Tibial nerve (tissue), 4 donors: ENCODE results near the gene RSPH9. TPM values are rescaled to one million over a fixed set of nuclear protein-coding genes. Genes with fewer than 3 reads are reported as not detected.
A peak's percentile ranks its signal among the peaks of the same experiment; 100 is the strongest.

Experiments used
- DNase-seq, 2 donors: peaks; one replicate each; pipeline ENCODE4 v3.0.0-alpha.2; 2019; ENCODE audit warnings: low spot score in 2 of 2
- H3K27ac ChIP-seq, 4 donors: fragments of 200-600 bp; sonication (generic) in 3 of 4; one replicate each; pipeline ENCODE4 v1.5.1; 2017 to 2019; ENCODE audit warnings: mild to moderate bottlenecking in 1 of 4
- H3K27me3 ChIP-seq, 2 donors: fragments of 200-600 bp; sonication (generic) in 1 of 2; one replicate each; pipeline versions ENCODE4 v1.5.1 to v1.6.0; 2017 to 2019
- H3K36me3 ChIP-seq, 3 donors: fragments of 200-600 bp; sonication (generic); one replicate each; pipeline ENCODE4 v1.5.1; 2018 to 2019
- H3K4me1 ChIP-seq, 4 donors: fragments of 200-600 bp; sonication (generic) in 3 of 4; one replicate each; pipeline ENCODE4 v1.5.1; 2017 to 2019
- H3K4me3 ChIP-seq, 4 donors: fragments of 200-600 bp; sonication (generic) in 3 of 4; one replicate each; pipeline ENCODE4 v1.5.1; 2017 to 2019; ENCODE audit warnings: mild to moderate bottlenecking in 1 of 4, moderate library complexity in 1 of 4
- H3K9me3 ChIP-seq, 4 donors: fragments of 200-600 bp; sonication (generic) in 3 of 4; one replicate each; pipeline ENCODE4 v1.5.1; 2017 to 2019
- CTCF ChIP-seq, 5 experiments: fragments of 200-600 bp in 3 of 5; fragments of 450-650 bp in 2 of 5; sonication (generic) in 3 of 5; IDR thresholded peaks; one replicate each; pipeline ENCODE4 v1.5.1; 2016 to 2019; ENCODE audit warnings: antibody characterized with exemption in 5 of 5, mild to moderate bottlenecking in 3 of 5, moderate library complexity in 2 of 5
- EP300 ChIP-seq, 2 donors: sonication (generic); formaldehyde crosslinking; IDR thresholded peaks; one replicate each; pipeline ENCODE4 v1.6.1; 2017; ENCODE audit warnings: antibody characterized with exemption in 2 of 2, mild to moderate bottlenecking in 1 of 2
- POLR2A ChIP-seq, 2 donors: fragments of 450-650 bp; IDR thresholded peaks; one replicate each; pipeline ENCODE4 v1.6.1; 2017; ENCODE audit warnings: antibody characterized with exemption in 2 of 2, mild to moderate bottlenecking in 2 of 2, moderate library complexity in 2 of 2
- WGBS, 2 donors: methylation state at CpG; one replicate each; pipeline ENCODE4 v1.1.5; 2018; 5-methylcytosine and 5-hydroxymethylcytosine counted together
- total RNA-seq, 4 donors: library from RNA; depleted of rRNA; stranded (reverse); fragments of >200 nt; gene quantifications; one replicate each; pipeline ENCODE4 v1.1.0, GENCODE V29; 2016

The RSPH9 gene
- total RNA-seq, 4 donors from 2014 or later: 0.30 to 0.66 (median 0.63) TPM; not detected in 1

- TF ChIP-seq EP300 (IDR thresholded peaks at IDR 0.05) (no peak), POLR2A (IDR thresholded peaks at IDR 0.05) (no peak), CTCF (IDR thresholded peaks at IDR 0.05) (no peak)
- no peak overlapping the region for H3K27ac ChIP-seq
- H3K27me3 ChIP-seq: no peaks in the 10 kb centered on the region
- H3K4me1 ChIP-seq: peaks cover 0 to 71% (median 28%) of the 10 kb centered on the region in 4 donors
- no peak for DNase-seq
- no peak overlapping the region for H3K4me3 ChIP-seq
- 83 to 85% methylated on average over 7 of the region's 7 CpGs for WGBS, 2 donors
- H3K36me3 ChIP-seq: no peaks in the 10 kb centered on the region
- H3K9me3 ChIP-seq: no peaks in the 10 kb centered on the region
Observed at GRCh38 chr6:43707269-43707668, 62.4 kb downstream of the RSPH9 start.

- Histone ChIP-seq H3K27me3 (no peaks in the 10 kb centered on the region), H3K9me3 (no peaks in the 10 kb centered on the region), H3K27ac (no peak overlapping the region), H3K4me1 (peaks cover 0 to 66% (median 26%) of the 10 kb centered on the region in 4 donors), H3K36me3 (no peaks in the 10 kb centered on the region), H3K4me3 (no peak overlapping the region)
- WGBS, 2 donors: 50% methylated on average over 1 of the region's 1 CpG
- no peak for TF ChIP-seq CTCF (IDR thresholded peaks at IDR 0.05)
- TF ChIP-seq POLR2A (IDR thresholded peaks at IDR 0.05): no peak
- no peak for TF ChIP-seq EP300 (IDR thresholded peaks at IDR 0.05)
- DNase-seq: no peak
Observed at GRCh38 chr6:43707767-43708166, 62.9 kb downstream of the RSPH9 start.

- Histone ChIP-seq H3K4me3 (no peak overlapping the region), H3K27me3 (no peaks in the 10 kb centered on the region), H3K36me3 (no peaks in the 10 kb centered on the region), H3K4me1 (peaks cover 0 to 57% (median 19%) of the 10 kb centered on the region in 4 donors), H3K27ac (peak overlapping the region; percentile 25 to 78 (median 64)), H3K9me3 (no peaks in the 10 kb centered on the region)
- 37 to 40% methylated on average over 5 of the region's 5 CpGs for WGBS, 2 donors
- peak in 1 of 2 donors; percentile 59 for DNase-seq
- TF ChIP-seq EP300 (IDR thresholded peaks at IDR 0.05) (peak; percentile 39 to 89), CTCF (IDR thresholded peaks at IDR 0.05) (no peak), POLR2A (IDR thresholded peaks at IDR 0.05) (no peak)
Observed at GRCh38 chr6:43708860-43709653, 64.2 kb downstream of the RSPH9 start.

GRCh38 chr6:43709654-43710303, 64.9 kb downstream of the RSPH9 start:
- Histone ChIP-seq H3K9me3 (no peaks in the 10 kb centered on the region), H3K36me3 (no peaks in the 10 kb centered on the region), H3K27me3 (no peaks in the 10 kb centered on the region), H3K4me1 (peaks cover 0 to 60% (median 22%) of the 10 kb centered on the region in 4 donors), H3K27ac (peak overlapping the region; percentile 25 to 78 (median 64)), H3K4me3 (no peak overlapping the region)
- 77 to 83% methylated on average over 7 of the region's 7 CpGs for WGBS, 2 donors
- TF ChIP-seq EP300 (IDR thresholded peaks at IDR 0.05): no peak
- no peak for TF ChIP-seq POLR2A (IDR thresholded peaks at IDR 0.05)
- no peak for TF ChIP-seq CTCF (IDR thresholded peaks at IDR 0.05)
- DNase-seq: no peak

- H3K4me3 ChIP-seq: no peak overlapping the region
- no peaks in the 10 kb centered on the region for H3K36me3 ChIP-seq
- no peak for DNase-seq
- peaks cover 0 to 60% (median 23%) of the 10 kb centered on the region in 4 donors for H3K4me1 ChIP-seq
- H3K27me3 ChIP-seq: no peaks in the 10 kb centered on the region
- peak overlapping the region in 1 of 4 donors; percentile 35 for H3K27ac ChIP-seq
- H3K9me3 ChIP-seq: no peaks in the 10 kb centered on the region
- 74 to 86% methylated on average over 4 of the region's 4 CpGs for WGBS, 2 donors
- TF ChIP-seq POLR2A (IDR thresholded peaks at IDR 0.05) (no peak), CTCF (IDR thresholded peaks at IDR 0.05) (no peak), EP300 (IDR thresholded peaks at IDR 0.05) (no peak)
Observed at GRCh38 chr6:43710576-43710975, 65.7 kb downstream of the RSPH9 start.
